ENCODE data around the gene HS6ST2.

DNA sequence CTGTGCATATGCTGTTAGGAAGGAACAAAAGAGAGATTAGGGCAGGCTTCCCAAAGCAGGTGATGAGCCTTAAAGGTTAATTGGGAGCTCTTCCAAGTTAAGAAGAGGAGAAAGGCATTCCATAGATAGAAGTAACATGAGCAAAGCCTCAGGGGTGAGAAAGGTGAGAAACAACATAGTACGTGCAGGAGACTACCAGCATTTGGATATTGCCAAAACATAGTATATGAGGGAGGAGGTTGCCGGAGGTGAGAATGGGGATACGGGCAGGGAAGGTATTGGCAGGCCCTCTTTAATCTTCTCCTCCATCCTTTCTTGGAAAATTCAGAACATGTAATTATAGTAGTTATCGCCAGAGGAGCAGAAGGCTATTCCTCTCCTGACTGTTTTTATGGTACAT lies 373.5 kb downstream of the HS6ST2 start:
- no peak for TF ChIP-seq EZH2 (IDR thresholded peaks at IDR 0.05; ENCODE audit: insufficient read depth, poor library complexity, severe bottlenecking)
- TF ChIP-seq EZH2phosphoT487 (IDR thresholded peaks at IDR 0.05; ENCODE audit: insufficient read depth, low read depth), result no peak
